Liver (tissue), 9 donors: Measurements from ENCODE around the gene CCDC102A. TPM values are rescaled to one million over a fixed set of nuclear protein-coding genes. Genes with fewer than 3 reads are reported as not detected.

Experiments used
- DNase-seq: peaks from one replicate; pipeline ENCODE4 v3.0.0-alpha.2; 2017; ENCODE audit warnings: low spot score
- H3K27ac ChIP-seq, 2 donors: one replicate each; pipeline ENCODE4 v1.7.0; 2013; ENCODE audit warnings: inconsistent platforms in 2 of 2, low read length in 2 of 2, control low read depth in 1 of 2, low read depth in 1 of 2, mild to moderate bottlenecking in 1 of 2
- H3K27me3 ChIP-seq, 4 donors: one replicate each; pipeline versions ENCODE4 v1.6.1 to v1.7.0; 2013; ENCODE audit warnings: low read length in 3 of 4, inconsistent platforms in 1 of 4, mild to moderate bottlenecking in 1 of 4, moderate library complexity in 1 of 4; ENCODE audit not compliant: control insufficient read depth in 4 of 4, insufficient read depth in 4 of 4
- H3K36me3 ChIP-seq, 4 donors: one replicate each; pipeline versions ENCODE4 v1.6.1 to v1.7.0; 2013; ENCODE audit warnings: low read length in 3 of 4, mild to moderate bottlenecking in 3 of 4, low read depth in 1 of 4, moderate library complexity in 1 of 4; ENCODE audit not compliant: control insufficient read depth in 4 of 4, insufficient read depth in 3 of 4
- H3K4me1 ChIP-seq, 4 donors: one replicate each; pipeline versions ENCODE4 v1.6.1 to v1.7.0; 2013; ENCODE audit warnings: low read length in 3 of 4, mild to moderate bottlenecking in 3 of 4, moderate library complexity in 1 of 4; ENCODE audit not compliant: control insufficient read depth in 4 of 4, insufficient read depth in 4 of 4
- H3K4me3 ChIP-seq, 3 donors: one replicate each; pipeline versions ENCODE4 v1.6.1 to v1.7.0; 2013; ENCODE audit warnings: low read length in 3 of 3, control low read depth in 1 of 3, low read depth in 1 of 3, mild to moderate bottlenecking in 1 of 3
- H3K9ac ChIP-seq, 2 donors: one replicate each; pipeline ENCODE4 v1.7.0; 2013; ENCODE audit warnings: low read length in 2 of 2, mild to moderate bottlenecking in 2 of 2, moderate library complexity in 2 of 2, control low read depth in 1 of 2, low read depth in 1 of 2
- H3K9me3 ChIP-seq, 4 donors: one replicate each; pipeline versions ENCODE4 v1.6.1 to v1.7.0; 2013; ENCODE audit warnings: low read length in 3 of 4; ENCODE audit not compliant: control insufficient read depth in 4 of 4
- ATF3 ChIP-seq: IDR thresholded peaks from 2 replicates; pipeline ENCODE4 v1.6.1; 2016; ENCODE audit warnings: antibody characterized with exemption
- CTCF ChIP-seq: fragments of 150-350 bp; IDR thresholded peaks from 2 replicates; pipeline ENCODE4 v1.5.1; 2017; ENCODE audit warnings: improper control_type of control experiment, low read depth, low read length; ENCODE audit not compliant: missing input control
- EGR1 ChIP-seq, 2 donors: IDR thresholded peaks; 2 replicates each; pipeline ENCODE4 v1.6.1; 2016 to 2018; ENCODE audit warnings: antibody characterized with exemption in 2 of 2, low read depth in 2 of 2
- FOXA1 ChIP-seq: IDR thresholded peaks from 2 replicates; pipeline ENCODE4 v1.6.1; 2016; ENCODE audit warnings: antibody characterized with exemption
- GABPA ChIP-seq, 2 donors: IDR thresholded peaks in 1 of 2; conservative IDR thresholded peaks in 1 of 2; 2 replicates each; pipeline ENCODE4 v1.6.1; 2016; ENCODE audit warnings: antibody characterized with exemption in 2 of 2, mild to moderate bottlenecking in 1 of 2, moderate library complexity in 1 of 2
- HNF4A ChIP-seq, 2 donors: conservative IDR thresholded peaks; 2 replicates each; pipeline ENCODE4 v1.6.1; 2016; ENCODE audit warnings: antibody characterized with exemption in 2 of 2, mild to moderate bottlenecking in 2 of 2
- JUND ChIP-seq, 2 donors: IDR thresholded peaks; 2 replicates each; pipeline ENCODE4 v1.6.1; 2016; ENCODE audit warnings: antibody characterized with exemption in 2 of 2
- NR2F2 ChIP-seq: IDR thresholded peaks from 2 replicates; pipeline ENCODE4 v1.6.1; 2016; ENCODE audit warnings: antibody characterized with exemption
- REST ChIP-seq: IDR thresholded peaks from 2 replicates; pipeline ENCODE4 v1.6.1; 2016; ENCODE audit warnings: antibody characterized with exemption, mild to moderate bottlenecking
- RXRA ChIP-seq, 2 donors: IDR thresholded peaks; 2 replicates each; pipeline ENCODE4 v1.6.1; 2017 to 2018; ENCODE audit warnings: antibody characterized with exemption in 2 of 2, mild to moderate bottlenecking in 1 of 2
- SP1 ChIP-seq: IDR thresholded peaks from 2 replicates; pipeline ENCODE4 v1.6.1; 2018; ENCODE audit warnings: antibody characterized with exemption, mild to moderate bottlenecking
- TAF1 ChIP-seq: conservative IDR thresholded peaks from 2 replicates; pipeline ENCODE4 v1.6.1; 2016; ENCODE audit warnings: antibody characterized with exemption, mild to moderate bottlenecking
- YY1 ChIP-seq: IDR thresholded peaks from 2 replicates; pipeline ENCODE4 v1.6.1; 2016; ENCODE audit warnings: antibody characterized with exemption, mild to moderate bottlenecking
- ZBTB33 ChIP-seq: IDR thresholded peaks from 2 replicates; pipeline ENCODE4 v1.6.1; 2016; ENCODE audit warnings: antibody characterized with exemption
- WGBS: extraction: QIAGEN DNeasy Blood & Tissue Kit; methylation state at CpG from one replicate; pipeline ENCODE4 v1.1.7; 2013; 5-methylcytosine and 5-hydroxymethylcytosine counted together
- polyA plus RNA-seq, 2 donors: library from polyadenylated mRNA; stranded (reverse) in 1 of 2; unstranded in 1 of 2; fragments of 200-250 nt in 1 of 2; fragments of >200 nt in 1 of 2; fragmentation: Nextera tagmentation in 1 of 2; extraction: Ambion mirVana in 1 of 2; gene quantifications; one replicate each; pipeline versions ENCODE4 v1.2.1 to v1.2.3, GENCODE V29; 2013 to 2015
- total RNA-seq, 2 donors: library from RNA; depleted of rRNA; stranded (reverse); fragments of >200 nt; gene quantifications; one replicate each; pipeline ENCODE4 v1.2.3, GENCODE V29; 2014
- TF ChIP-seq, protein P1 (sequence below): IDR thresholded peaks from 2 replicates; pipeline ENCODE4 v1.6.1; 2016; ENCODE audit warnings: antibody characterized with exemption
- donor health status: healthy.
- donor health status: healthy.
- donor health status: healthy.
- donor health status: healthy.
- donor health status: healthy.

The CCDC102A gene
- total and polyA plus RNA-seq, 4 donors: 0.36 to 2.6 (median 1.7) TPM

DNA sequence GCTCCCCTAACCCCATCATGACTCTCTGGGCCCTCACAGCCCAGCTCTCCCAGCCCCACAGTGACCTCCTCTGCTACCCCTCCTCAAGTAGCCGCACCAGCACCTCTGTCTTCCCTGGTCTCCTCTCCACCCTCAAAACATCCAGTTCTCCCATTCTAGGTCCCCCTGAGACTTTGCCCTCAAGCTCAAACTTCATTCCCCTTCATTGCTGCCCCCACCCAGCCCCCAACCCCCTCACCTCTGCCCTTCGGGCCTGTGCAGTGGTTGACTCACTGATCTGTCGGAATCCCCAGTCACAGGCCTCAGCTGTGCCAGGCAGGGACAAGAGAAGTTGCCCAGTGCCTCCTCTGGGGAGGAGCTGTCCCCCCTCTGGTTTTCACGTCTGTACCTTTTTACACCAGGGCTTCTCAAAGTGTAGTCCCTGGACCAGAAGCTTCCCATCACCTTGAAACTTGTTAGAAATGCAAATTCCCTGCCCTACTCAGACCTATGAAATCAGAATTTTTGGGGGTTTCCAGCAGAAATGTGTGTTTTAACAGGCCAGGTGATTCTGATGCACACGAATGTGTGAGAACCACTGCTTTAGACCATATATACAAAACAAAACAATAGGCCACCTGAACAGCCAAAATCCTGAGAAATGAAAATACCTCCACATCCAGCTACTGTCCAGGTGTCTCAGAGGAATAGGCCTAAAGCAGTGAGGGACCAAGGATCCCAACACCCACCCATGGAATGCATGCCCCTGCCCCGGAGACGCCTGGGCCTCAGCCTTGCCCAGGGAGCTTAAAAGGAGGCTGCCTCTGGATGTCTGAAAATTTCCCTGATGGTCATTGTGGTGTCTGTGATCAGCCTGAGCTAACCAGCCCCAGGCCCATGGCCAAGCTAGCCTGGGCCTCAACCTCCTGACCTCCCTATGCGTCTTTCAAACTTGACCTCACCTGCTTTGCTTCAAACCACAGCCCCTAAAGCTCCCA, 49.2 kb downstream of the CCDC102A start:
- Histone ChIP-seq H3K27ac (no peak overlapping the region), H3K4me3 (no peak overlapping the region), H3K9me3 (no peaks in the 10 kb centered on the region), H3K36me3 (no peaks in the 10 kb centered on the region), H3K9ac (no peak overlapping the region), H3K27me3 (no peaks in the 10 kb centered on the region), H3K4me1 (peaks cover 3 to 19% (median 13%) of the 10 kb centered on the region in 4 donors)
- 96% methylated on average over 8 of the region's 8 CpGs for WGBS
- no peak for DNase-seq
- TF ChIP-seq, protein P1, sequence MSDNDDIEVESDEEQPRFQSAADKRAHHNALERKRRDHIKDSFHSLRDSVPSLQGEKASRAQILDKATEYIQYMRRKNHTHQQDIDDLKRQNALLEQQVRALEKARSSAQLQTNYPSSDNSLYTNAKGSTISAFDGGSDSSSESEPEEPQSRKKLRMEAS: no peak
- TF ChIP-seq GABPA (IDR thresholded peaks at IDR 0.05 in 1 of 2, conservative IDR thresholded peaks at IDR 0.05 in 1 of 2) (no peak), ATF3 (no peak), FOXA1 (no peak), EGR1 (IDR thresholded peaks at IDR 0.05; ENCODE audit: low read depth in 2 of 2) (no peak), HNF4A (conservative IDR thresholded peaks at IDR 0.05) (no peak), TAF1 (no peak), RXRA (IDR thresholded peaks at IDR 0.05) (no peak), SP1 (no peak), REST (no peak), CTCF (no peak), ZBTB33 (no peak), YY1 (no peak), JUND (IDR thresholded peaks at IDR 0.05) (no peak), NR2F2 (no peak)
